Mucosa of descending colon (tissue), 3 donors: ENCODE data around the gene EIF3B. TPM values are rescaled to one million over a fixed set of nuclear protein-coding genes. Genes with fewer than 3 reads are reported as not detected.

Source experiments
- ATAC-seq: fragments of 200-7000 bp; cut with Tn5 transposase; one replicate; pipeline ENCODE4 v1.9.1; 2020; ENCODE audit warnings: mild to moderate bottlenecking, moderate library complexity
- DNase-seq, 3 donors: peaks; one replicate each; pipeline ENCODE4 v3.0.0-alpha.2; 2020
- H3K36me3 ChIP-seq: fragments of 200-600 bp; one replicate; pipeline ENCODE4 v1.8.0; 2021; ENCODE audit warnings: low read depth, mild to moderate bottlenecking
- H3K4me1 ChIP-seq: fragments of 200-600 bp; one replicate; pipeline ENCODE4 v1.8.0; 2021; ENCODE audit warnings: low read depth, mild to moderate bottlenecking
- H3K4me3 ChIP-seq: fragments of 200-600 bp; one replicate; pipeline ENCODE4 v1.8.0; 2021; ENCODE audit warnings: mild to moderate bottlenecking
- H3K9me3 ChIP-seq: fragments of 200-600 bp; one replicate; pipeline ENCODE4 v1.8.0; 2021; ENCODE audit warnings: mild to moderate bottlenecking
- intact Hi-C, 2 donors: fragments of 100-400 bp; cut with DNase I in 1 of 2; cut with micrococcal nuclease in 1 of 2; formaldehyde crosslinking; loops; one replicate each; pipeline versions ENCODE4 v1.11.0 to v1.11.1; 2022; cut with DNase I, micrococcal nuclease
- total RNA-seq, 3 donors: library from RNA; stranded (reverse); fragmentation: NEBNext Ultra II Directional in 2 of 3; extraction: Animal tissue kit (Norgen Biotek cat#: 25700) in 2 of 3; gene quantifications; one replicate each; pipeline versions ENCODE4 v1.2.1 to v1.2.4, GENCODE V29; 2021 to 2023
- TF ChIP-seq, protein P1 (sequence below): fragments of 200-600 bp; IDR thresholded peaks from one replicate; pipeline ENCODE4 v1.8.0; 2022; ENCODE audit warnings: antibody characterized with exemption, mild to moderate bottlenecking
- donor health status: DM: no; HTN: no; CAD: no; lungs with moderate emphysema.
- donor health status: DM: no; HTN: no; CAD: no.
- donor health status: DM: no; HTN: yes; CAD: no.

The EIF3B gene
- total RNA-seq, 3 donors from 2014 or later, result 91.6 to 127 (median 110) TPM

DNA sequence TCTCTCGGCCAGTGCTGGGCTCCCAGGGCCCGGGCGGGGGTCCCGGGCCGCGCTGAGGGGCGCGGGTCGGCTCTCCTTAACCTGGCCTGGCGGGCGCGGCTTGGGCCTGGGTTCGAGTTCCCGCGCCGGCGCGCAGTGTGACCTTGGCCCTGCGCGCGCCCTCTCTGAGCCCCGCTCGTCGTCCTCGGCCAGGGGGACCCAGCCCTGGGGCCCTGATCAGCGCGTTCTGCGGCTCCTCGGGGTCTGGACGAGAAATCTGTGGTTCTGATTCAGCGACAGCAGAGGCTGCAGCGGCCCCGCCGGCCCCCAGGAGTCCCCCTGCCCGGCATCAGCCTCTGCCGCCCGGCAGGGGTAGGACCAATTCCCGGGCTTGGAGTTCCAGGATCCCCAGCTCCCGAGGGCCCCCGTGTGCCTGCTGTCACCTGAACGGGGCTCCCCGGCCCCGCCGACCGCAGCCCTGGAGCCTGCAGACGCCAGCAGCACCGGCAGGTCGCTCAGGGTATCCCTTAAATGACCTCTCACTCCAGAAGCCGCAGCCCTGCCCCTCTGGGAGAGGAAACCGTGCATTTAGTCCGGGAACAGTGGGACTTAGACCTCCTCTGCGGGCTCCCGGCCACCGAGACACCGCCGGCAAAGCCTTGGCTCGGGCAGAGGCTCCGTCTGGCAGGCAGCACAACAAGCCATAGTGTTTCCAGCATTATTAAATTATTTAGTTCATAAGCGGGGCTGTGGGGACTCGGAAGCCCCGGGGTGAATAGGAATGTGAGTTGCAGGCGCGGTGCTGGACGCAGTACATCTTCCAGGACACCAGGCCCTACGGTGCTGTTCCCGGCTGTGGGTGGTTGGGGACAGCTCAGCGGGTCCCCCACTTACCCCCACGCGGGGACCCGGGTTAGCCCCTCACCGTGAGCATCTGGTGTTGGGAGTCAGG is 49.4 kb downstream of the EIF3B start:
- ATAC-seq, result peak; percentile 19
- TF ChIP-seq, protein P1, sequence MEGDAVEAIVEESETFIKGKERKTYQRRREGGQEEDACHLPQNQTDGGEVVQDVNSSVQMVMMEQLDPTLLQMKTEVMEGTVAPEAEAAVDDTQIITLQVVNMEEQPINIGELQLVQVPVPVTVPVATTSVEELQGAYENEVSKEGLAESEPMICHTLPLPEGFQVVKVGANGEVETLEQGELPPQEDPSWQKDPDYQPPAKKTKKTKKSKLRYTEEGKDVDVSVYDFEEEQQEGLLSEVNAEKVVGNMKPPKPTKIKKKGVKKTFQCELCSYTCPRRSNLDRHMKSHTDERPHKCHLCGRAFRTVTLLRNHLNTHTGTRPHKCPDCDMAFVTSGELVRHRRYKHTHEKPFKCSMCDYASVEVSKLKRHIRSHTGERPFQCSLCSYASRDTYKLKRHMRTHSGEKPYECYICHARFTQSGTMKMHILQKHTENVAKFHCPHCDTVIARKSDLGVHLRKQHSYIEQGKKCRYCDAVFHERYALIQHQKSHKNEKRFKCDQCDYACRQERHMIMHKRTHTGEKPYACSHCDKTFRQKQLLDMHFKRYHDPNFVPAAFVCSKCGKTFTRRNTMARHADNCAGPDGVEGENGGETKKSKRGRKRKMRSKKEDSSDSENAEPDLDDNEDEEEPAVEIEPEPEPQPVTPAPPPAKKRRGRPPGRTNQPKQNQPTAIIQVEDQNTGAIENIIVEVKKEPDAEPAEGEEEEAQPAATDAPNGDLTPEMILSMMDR, result no peak
- Histone ChIP-seq H3K36me3 (no peaks in the 10 kb centered on the region), H3K4me1 (peaks cover 12% of the 10 kb centered on the region), H3K9me3 (no peaks in the 10 kb centered on the region), H3K4me3 (peak overlapping the region; percentile 77)
- peak; percentile 39 to 75 (median 60) for DNase-seq
- intact Hi-C loops, result no loop called here

DNA sequence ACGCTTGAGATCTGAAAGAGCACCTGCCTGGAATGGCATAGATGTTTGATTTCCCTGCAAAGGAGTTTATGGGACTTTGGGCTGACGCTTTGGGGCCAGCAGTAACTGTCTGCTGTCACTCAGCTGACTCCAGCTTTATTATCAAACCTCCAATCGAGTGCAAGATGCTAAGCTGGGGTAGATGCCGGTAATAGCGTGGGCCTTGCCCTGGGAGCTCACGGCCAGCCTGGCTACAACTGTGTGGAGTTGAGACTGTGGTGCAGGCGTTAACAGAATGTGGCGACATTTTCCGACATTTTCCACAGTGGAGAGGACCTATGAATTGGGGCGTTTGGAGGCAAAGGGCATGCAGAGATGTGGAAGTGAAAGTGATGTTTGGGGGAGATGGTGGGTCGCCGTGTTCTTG is 50.1 kb downstream of the EIF3B start:
- DNase-seq, result no peak
- TF ChIP-seq, protein P1, result no peak
- Histone ChIP-seq H3K4me3 (no peak overlapping the region), H3K4me1 (peaks cover 12% of the 10 kb centered on the region), H3K36me3 (no peaks in the 10 kb centered on the region), H3K9me3 (no peaks in the 10 kb centered on the region)
- intact Hi-C loops, result no loop called here
- ATAC-seq, result no peak

DNA sequence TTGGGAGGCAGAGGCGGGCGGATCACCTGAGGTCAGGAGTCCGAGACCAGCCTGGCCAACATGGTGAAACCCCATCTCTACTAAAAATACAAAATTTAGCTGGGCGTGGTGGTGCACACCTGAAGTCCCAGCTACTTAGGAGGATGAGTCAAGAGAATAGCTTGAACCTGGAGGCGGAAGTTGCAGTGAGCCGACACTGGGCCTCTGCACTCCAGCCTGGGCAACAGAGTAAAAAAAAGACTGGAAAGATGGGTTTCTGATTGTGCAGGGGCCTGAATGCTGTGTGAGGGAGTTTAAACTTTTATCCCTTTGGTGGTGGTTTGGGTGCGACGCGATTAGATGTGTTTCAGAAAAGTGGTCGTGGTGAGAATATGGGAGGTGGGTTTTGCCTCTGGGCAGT is 50.6 kb downstream of the EIF3B start:
- ATAC-seq, result no peak
- no peak overlapping the region for H3K4me3 ChIP-seq
- no peaks in the 10 kb centered on the region for H3K9me3 ChIP-seq
- H3K4me1 ChIP-seq, result peaks cover 11% of the 10 kb centered on the region
- intact Hi-C loops, result no loop called here
- no peak for DNase-seq
- no peaks in the 10 kb centered on the region for H3K36me3 ChIP-seq
- TF ChIP-seq, protein P1, result no peak

- Histone ChIP-seq H3K36me3 (no peaks in the 10 kb centered on the region), H3K4me3 (no peak overlapping the region), H3K9me3 (no peaks in the 10 kb centered on the region), H3K4me1 (peaks cover 9% of the 10 kb centered on the region)
- intact Hi-C loops, result no loop called here
- DNase-seq (peak in 2 of 3 donors; percentile 46 to 67), ATAC-seq (peak; percentile 4)
- TF ChIP-seq, protein P1, result no peak
These were observed 51.1 kb downstream of the EIF3B start for GRCh38 chr7:2405601-2406345.

- H3K4me1 ChIP-seq, result peaks cover 13% of the 10 kb centered on the region
- DNase-seq (no peak), ATAC-seq (no peak)
- TF ChIP-seq, protein P1, result no peak
- H3K4me3 ChIP-seq, result no peak overlapping the region
- no peaks in the 10 kb centered on the region for H3K9me3 ChIP-seq
- intact Hi-C loops, result no loop called here
- H3K36me3 ChIP-seq, result no peaks in the 10 kb centered on the region
These were observed 55.3 kb downstream of the EIF3B start for GRCh38 chr7:2409745-2410414.
